IMR-90 (cell line): Measurements from ENCODE around the gene EIF4E1B. TPM values are rescaled to one million over a fixed set of nuclear protein-coding genes. Genes with fewer than 3 reads are reported as not detected.

ENCODE experiments used
- ATAC-seq: fragments of 200-7000 bp; cut with Tn5 transposase; 2 replicates; pipeline ENCODE4 v1.9.1; 2020; ENCODE audit warnings: low read depth, mild to moderate bottlenecking, moderate library complexity
- BruUV-seq: library from RNA; stranded (reverse); fragments of 400-500 nt; replicated peaks from 2 replicates; lab custom pipeline; 2021; lab: Mats Ljungman, UMichigan
- CTCF ChIA-PET: fragments of 300-600 bp; formaldehyde crosslinking; extraction: SDS; loops from one replicate; lab custom pipeline; 2021; ENCODE audit warnings: antibody characterized with exemption; lab: Yijun Ruan, JAX
- POLR2A ChIA-PET: fragments of 300-600 bp; sonication (Branson Sonifier 250); formaldehyde crosslinking; loops from one replicate; lab custom pipeline; 2022; ENCODE audit warnings: antibody characterized with exemption; ENCODE audit not compliant: unreplicated experiment; lab: Charles Lee
- DNase-seq: peaks from one replicate; pipeline ENCODE4 v3.0.0; 2013
- H2AFZ ChIP-seq: replicated peaks from 2 replicates; pipeline ENCODE3; 2013; ENCODE audit warnings: low read length, mild to moderate bottlenecking; ENCODE audit not compliant: poor library complexity
- H2AK5ac ChIP-seq: 2 replicates; pipeline ENCODE4 v1.6.1; 2013; ENCODE audit warnings: low read depth, low read length, inconsistent platforms
- H2AK9ac ChIP-seq: replicated peaks from 2 replicates; pipeline ENCODE3; 2013; ENCODE audit warnings: mild to moderate bottlenecking, low read depth, low read length, moderate library complexity; ENCODE audit not compliant: poor library complexity
- H2BK120ac ChIP-seq: 2 replicates; pipeline ENCODE4 v1.6.1; 2013; ENCODE audit warnings: low read depth, low read length, inconsistent platforms
- H2BK15ac ChIP-seq: 3 replicates; pipeline ENCODE4 v1.6.1; 2013; ENCODE audit warnings: low read depth, low read length, inconsistent platforms
- H2BK20ac ChIP-seq: 2 replicates; pipeline ENCODE4 v1.6.1; 2013; ENCODE audit warnings: low read depth, mild to moderate bottlenecking, inconsistent platforms, low read length, moderate library complexity
- H2BK5ac ChIP-seq: 2 replicates; pipeline ENCODE4 v1.6.1; 2013; ENCODE audit warnings: mild to moderate bottlenecking, low read depth, low read length, inconsistent platforms; ENCODE audit not compliant: poor library complexity, severe bottlenecking
- H3K14ac ChIP-seq: replicated peaks from 2 replicates; pipeline ENCODE4 v1.6.1; 2013; ENCODE audit warnings: low read depth, low read length, inconsistent platforms
- H3K18ac ChIP-seq: 2 replicates; pipeline ENCODE4 v1.6.1; 2013; ENCODE audit warnings: low read depth, low read length, control low read depth
- H3K23ac ChIP-seq: 2 replicates; pipeline ENCODE4 v1.6.1; 2013; ENCODE audit warnings: low read depth, low read length, inconsistent platforms
- H3K27ac ChIP-seq: 2 replicates; pipeline ENCODE4 v1.5.1; 2013; ENCODE audit warnings: mild to moderate bottlenecking, control low read depth, low read length; ENCODE audit not compliant: insufficient read depth
- H3K27me3 ChIP-seq: 2 replicates; pipeline ENCODE4 v1.6.1; 2013; ENCODE audit warnings: low read length; ENCODE audit not compliant: control insufficient read depth, insufficient read depth
- H3K36me3 ChIP-seq: 2 replicates; pipeline ENCODE4 v1.6.1; 2013; ENCODE audit warnings: low read length, mixed read lengths; ENCODE audit not compliant: control insufficient read depth, insufficient read depth
- H3K4ac ChIP-seq: 2 replicates; pipeline ENCODE4 v1.6.1; 2013; ENCODE audit warnings: low read depth, low read length, inconsistent platforms
- H3K4me1 ChIP-seq: 2 replicates; pipeline ENCODE4 v1.6.1; 2013; ENCODE audit warnings: low read length, mixed read lengths; ENCODE audit not compliant: control insufficient read depth, insufficient read depth
- H3K4me2 ChIP-seq: 2 replicates; pipeline ENCODE4 v1.6.1; 2013; ENCODE audit warnings: low read depth, mild to moderate bottlenecking, control low read depth, low read length, moderate library complexity
- H3K4me3 ChIP-seq: 2 replicates; pipeline ENCODE4 v1.5.1; 2013; ENCODE audit warnings: low read depth, mild to moderate bottlenecking, control low read depth, low read length, moderate library complexity; ENCODE audit not compliant: insufficient read depth
- H3K56ac ChIP-seq: 2 replicates; pipeline ENCODE4 v1.6.1; 2013; ENCODE audit warnings: low read length, inconsistent platforms; ENCODE audit not compliant: insufficient read depth; ENCODE audit errors: extremely low read depth
- H3K79me1 ChIP-seq, 2 experiments: 2 replicates each; pipeline ENCODE4 v1.6.1; 2013; ENCODE audit warnings: low read length in 2 of 2, inconsistent platforms in 1 of 2, low read depth in 1 of 2
- H3K9ac ChIP-seq: 2 replicates; pipeline ENCODE4 v1.6.1; 2013; ENCODE audit warnings: low read depth, low read length, control low read depth
- H3K9me1 ChIP-seq: 2 replicates; pipeline ENCODE4 v1.6.1; 2013; ENCODE audit warnings: low read length, inconsistent platforms; ENCODE audit not compliant: insufficient read depth
- H3K9me3 ChIP-seq: 2 replicates; pipeline ENCODE4 v1.6.1; 2013; ENCODE audit warnings: low read length; ENCODE audit not compliant: control insufficient read depth, insufficient read depth
- H4K20me1 ChIP-seq: 2 replicates; pipeline ENCODE4 v1.6.1; 2013; ENCODE audit warnings: low read length, inconsistent platforms; ENCODE audit not compliant: insufficient read depth
- H4K5ac ChIP-seq: 2 replicates; pipeline ENCODE4 v1.6.1; 2013; ENCODE audit warnings: mild to moderate bottlenecking, low read depth, low read length, control low read depth
- H4K8ac ChIP-seq, 2 experiments: 2 replicates each; pipeline ENCODE4 v1.6.1; 2013; ENCODE audit warnings: low read depth in 2 of 2, low read length in 2 of 2, control low read depth in 1 of 2, inconsistent platforms in 1 of 2
- H4K91ac ChIP-seq: 2 replicates; pipeline ENCODE4 v1.6.1; 2013; ENCODE audit warnings: low read depth, low read length, inconsistent platforms; ENCODE audit not compliant: insufficient read depth
- BHLHE40 ChIP-seq: fragments of 150-350 bp; IDR thresholded peaks from 2 replicates; pipeline ENCODE4 v1.6.1; 2016; ENCODE audit warnings: mild to moderate bottlenecking, low read depth, low read length
- CEBPB ChIP-seq: IDR thresholded peaks from 2 replicates; pipeline ENCODE4 v1.6.1; 2012; ENCODE audit warnings: low read depth, low read length, improper control_type of control experiment
- ELK1 ChIP-seq: fragments of 150-350 bp; IDR thresholded peaks from 2 replicates; pipeline ENCODE4 v1.6.1; 2016; ENCODE audit warnings: low read depth, mild to moderate bottlenecking, low read length, moderate library complexity, borderline replicate concordance
- FOS ChIP-seq: fragments of 150-350 bp; IDR thresholded peaks from 2 replicates; pipeline ENCODE4 v1.6.1; 2016; ENCODE audit warnings: low read depth, low read length
- MXI1 ChIP-seq: IDR thresholded peaks from 2 replicates; pipeline ENCODE4 v1.6.1; 2012; ENCODE audit warnings: low read depth, mild to moderate bottlenecking, low read length, moderate library complexity, borderline replicate concordance
- POLR2A ChIP-seq: IDR thresholded peaks from 2 replicates; pipeline ENCODE4 v1.6.1; 2012; ENCODE audit warnings: mild to moderate bottlenecking, low read depth, low read length
- RAD21 ChIP-seq: IDR thresholded peaks from 2 replicates; pipeline ENCODE4 v1.6.1; 2012; ENCODE audit warnings: low read length, improper control_type of control experiment
- RCOR1 ChIP-seq: IDR thresholded peaks from 2 replicates; pipeline ENCODE4 v1.6.1; 2012; ENCODE audit warnings: mild to moderate bottlenecking, low read length, improper control_type of control experiment; ENCODE audit not compliant: insufficient replicate concordance
- RFX5 ChIP-seq: IDR thresholded peaks from 2 replicates; pipeline ENCODE4 v1.8.0; 2012; ENCODE audit warnings: low read depth, mild to moderate bottlenecking, low read length, moderate library complexity
- SMC3 ChIP-seq: fragments of 150-350 bp; IDR thresholded peaks from 2 replicates; pipeline ENCODE4 v1.6.1; 2016; ENCODE audit warnings: low read depth, mild to moderate bottlenecking, antibody characterized with exemption, low read length, moderate library complexity
- WGBS, 2 experiments: methylation state at CpG; one replicate each; pipeline versions ENCODE4 v1.1.5 to v1.1.7; 2013; ENCODE audit warnings: missing lambda C conversion rate in 2 of 2; ENCODE audit not compliant: insufficient read length in 1 of 2; ENCODE audit errors: extremely low coverage in 2 of 2; 5-methylcytosine and 5-hydroxymethylcytosine counted together
- dilution Hi-C: fragments of 300-500 bp; cut with HindIII; formaldehyde crosslinking; loops from one replicate; pipeline ENCODE4 v1.14.3; 2018; ENCODE audit warnings: low sequenced_read_pairs; ENCODE audit not compliant: unreplicated experiment
- in situ Hi-C: fragments of 300-500 bp; cut with MboI; formaldehyde crosslinking; loops from 3 replicates; pipeline ENCODE4 v1.14.3; 2019; ENCODE audit warnings: low sequenced_read_pairs, inconsistent platforms, mixed read lengths
- intact Hi-C: fragments of 100-400 bp; cut with micrococcal nuclease; formaldehyde crosslinking; loops from 2 replicates; pipeline ENCODE4 v1.10.0; 2022
- polyA plus RNA-seq, 3 experiments: library from polyadenylated mRNA; depleted of rRNA; stranded (reverse); fragments of >200 nt; gene quantifications; 2 replicates each; pipeline ENCODE4 v1.2.3, GENCODE V29; 2012; ENCODE audit warnings: low replicate concordance in 1 of 3
- total RNA-seq: library from RNA; depleted of rRNA; stranded (reverse); fragments of >200 nt; gene quantifications from 2 replicates; pipeline ENCODE4 v1.2.3, GENCODE V29; 2012
- TF ChIP-seq, protein P1 (sequence below): conservative IDR thresholded peaks from 2 replicates; pipeline ENCODE4 v1.5.1; 2012; ENCODE audit warnings: mild to moderate bottlenecking, low read depth, low read length, improper control_type of control experiment

Gene EIF4E1B
- total and polyA plus RNA-seq, 2 of the 4 experiments (the other 2 are of a cell fraction): not detected

GRCh38 chr5:176647843-176648473 is 17.5 kb downstream of the EIF4E1B start:
- peak overlapping the region; percentile 85 for H3K9ac ChIP-seq
- POLR2A ChIA-PET: no interaction called here
- peak overlapping the region; percentile 93 for H2AFZ ChIP-seq
- H3K9me3 ChIP-seq: no peaks in the 10 kb centered on the region
- H3K14ac ChIP-seq: peak overlapping the region; percentile 59; the same call in 1 of the 2 replicates
- DNase-seq: no peak
- TF ChIP-seq BHLHE40 (no peak), CEBPB (no peak), FOS (no peak), POLR2A (no peak), RCOR1 (no peak), SMC3 (no peak), RFX5 (no peak), MXI1 (no peak), ELK1 (no peak), RAD21 (no peak)
- TF ChIP-seq, protein P1, sequence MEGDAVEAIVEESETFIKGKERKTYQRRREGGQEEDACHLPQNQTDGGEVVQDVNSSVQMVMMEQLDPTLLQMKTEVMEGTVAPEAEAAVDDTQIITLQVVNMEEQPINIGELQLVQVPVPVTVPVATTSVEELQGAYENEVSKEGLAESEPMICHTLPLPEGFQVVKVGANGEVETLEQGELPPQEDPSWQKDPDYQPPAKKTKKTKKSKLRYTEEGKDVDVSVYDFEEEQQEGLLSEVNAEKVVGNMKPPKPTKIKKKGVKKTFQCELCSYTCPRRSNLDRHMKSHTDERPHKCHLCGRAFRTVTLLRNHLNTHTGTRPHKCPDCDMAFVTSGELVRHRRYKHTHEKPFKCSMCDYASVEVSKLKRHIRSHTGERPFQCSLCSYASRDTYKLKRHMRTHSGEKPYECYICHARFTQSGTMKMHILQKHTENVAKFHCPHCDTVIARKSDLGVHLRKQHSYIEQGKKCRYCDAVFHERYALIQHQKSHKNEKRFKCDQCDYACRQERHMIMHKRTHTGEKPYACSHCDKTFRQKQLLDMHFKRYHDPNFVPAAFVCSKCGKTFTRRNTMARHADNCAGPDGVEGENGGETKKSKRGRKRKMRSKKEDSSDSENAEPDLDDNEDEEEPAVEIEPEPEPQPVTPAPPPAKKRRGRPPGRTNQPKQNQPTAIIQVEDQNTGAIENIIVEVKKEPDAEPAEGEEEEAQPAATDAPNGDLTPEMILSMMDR: no peak
- peak overlapping the region; percentile 76 for H3K4me3 ChIP-seq
- ATAC-seq: peak; percentile 0; the same call in 1 of the 2 replicates
- H2BK120ac ChIP-seq: no peak overlapping the region
- H3K4me1 ChIP-seq: peaks cover 10% of the 10 kb centered on the region; the same call in 1 of the 2 replicates
- intact Hi-C loops (loop anchor here (1.0 to 10.0 kb wide), 2 partner anchors 74 to 233 kb away; partner anchors contain the start of gene CLTB), in situ Hi-C loops (no loop called here), dilution Hi-C loops (no loop called here)
- no peak overlapping the region; the same call in 1 of the 2 replicates for H3K18ac ChIP-seq
- H2BK5ac ChIP-seq: no peak overlapping the region
- H3K4me2 ChIP-seq: peak overlapping the region; percentile 95
- WGBS, 2 experiments: no CpG with 5 or more reads among the region's 20 CpGs
- CTCF ChIA-PET: interaction anchor here (0.5 to 2.0 kb wide), 4 partner anchors 13 to 259 kb away, joined by 3 to 13 read pairs (median 5); partner anchors contain the start of genes EIF4E1B, HIGD2A, NOP16 and SNCB
- H2AK9ac ChIP-seq: peak overlapping the region; percentile 96
- H3K27me3 ChIP-seq: no peaks in the 10 kb centered on the region; the same call in 1 of the 2 replicates
- H4K20me1 ChIP-seq: peaks cover 27% of the 10 kb centered on the region
- H4K91ac ChIP-seq: peak overlapping the region; percentile 45
- H4K5ac ChIP-seq: no peak overlapping the region; the same call in 1 of the 2 replicates
- peaks cover 4 to 38% of the 10 kb centered on the region in 2 experiments for H3K79me1 ChIP-seq
- peaks cover 3% of the 10 kb centered on the region; the same call in 1 of the 2 replicates for H3K36me3 ChIP-seq
- peaks cover 13% of the 10 kb centered on the region; the same call in 1 of the 2 replicates for H3K9me1 ChIP-seq
- peak overlapping the region; percentile 57; the same call in 1 of the 2 replicates for H3K56ac ChIP-seq
- BruUV-seq: no TSS peak
- H3K4ac ChIP-seq: peak overlapping the region; percentile 52; the same call in 1 of the 2 replicates
- H2BK15ac ChIP-seq: no peak overlapping the region
- H3K23ac ChIP-seq: peak overlapping the region; percentile 53; the same call in 1 of the 2 replicates
- peak overlapping the region; percentile 87 for H2AK5ac ChIP-seq
- H2BK20ac ChIP-seq: no peak overlapping the region
- H3K27ac ChIP-seq: peak overlapping the region; percentile 51
- H4K8ac ChIP-seq: peak overlapping the region; percentile 73 to 92; a peak in 3 of 4 replicates
